Tibial artery (tissue), 4 donors: ENCODE data around the gene KDM4F.

Experiments used
- DNase-seq, 2 donors: peaks; one replicate each; pipeline ENCODE4 v3.0.0-alpha.2; 2019
- H3K27ac ChIP-seq, 2 donors: fragments of 200-600 bp; sonication (generic) in 1 of 2; 1 replicate in 1 of 2; 2 replicates in 1 of 2; pipeline ENCODE4 v1.5.1; 2018 to 2019; ENCODE audit warnings: mild to moderate bottlenecking in 1 of 2
- H3K27me3 ChIP-seq, 2 donors: fragments of 200-600 bp; sonication (generic) in 1 of 2; one replicate each; pipeline versions ENCODE4 v1.5.1 to v1.6.0; 2016 to 2019
- H3K36me3 ChIP-seq, 3 donors: fragments of 200-600 bp; sonication (generic) in 2 of 3; one replicate each; pipeline ENCODE4 v1.5.1; 2016 to 2019; ENCODE audit warnings: mild to moderate bottlenecking in 2 of 3
- H3K4me1 ChIP-seq, 4 donors: fragments of 200-600 bp; sonication (generic) in 2 of 4; 1 replicate in 3 of 4; 2 replicates in 1 of 4; pipeline ENCODE4 v1.5.1; 2016 to 2019
- H3K4me3 ChIP-seq, 2 donors: fragments of 200-600 bp; sonication (generic) in 1 of 2; 1 replicate in 1 of 2; 2 replicates in 1 of 2; pipeline ENCODE4 v1.5.1; 2018 to 2019; ENCODE audit warnings: mild to moderate bottlenecking in 2 of 2
- H3K9me3 ChIP-seq, 3 donors: fragments of 200-600 bp; sonication (generic) in 1 of 3; one replicate each; pipeline ENCODE4 v1.5.1; 2016 to 2019
- intact Hi-C: fragments of 100-400 bp; cut with DNase I; formaldehyde crosslinking; loops from one replicate; pipeline ENCODE4 v1.15.0; 2023; ENCODE audit warnings: low total_unique reads
- TF ChIP-seq, protein P1 (sequence below), 2 experiments: fragments of 200-600 bp in 1 of 2; fragments of 450-650 bp in 1 of 2; IDR thresholded peaks; one replicate each; pipeline ENCODE4 v1.5.1; 2017 to 2019; ENCODE audit warnings: antibody characterized with exemption in 2 of 2, mild to moderate bottlenecking in 1 of 2, moderate library complexity in 1 of 2

The KDM4F gene

DNA sequence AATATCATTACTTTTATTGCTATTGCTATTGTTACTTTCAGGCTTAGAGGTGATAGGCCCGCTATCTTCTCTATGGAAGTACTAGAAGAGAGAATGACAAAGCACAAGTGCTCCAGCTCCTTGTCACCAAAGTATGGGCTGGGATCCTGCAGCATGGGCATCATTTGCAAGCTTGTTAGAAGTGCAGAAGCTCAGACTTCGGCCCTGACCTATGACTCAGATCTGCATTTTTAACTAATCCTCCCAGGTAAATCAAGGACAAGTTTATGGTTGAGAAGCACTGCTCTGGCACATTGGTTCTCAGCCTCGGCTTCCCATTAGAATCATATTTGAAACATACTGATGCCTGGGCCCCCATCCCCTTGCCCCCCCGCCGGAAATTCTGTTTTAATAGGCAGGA, 31.8 kb downstream of the KDM4F start:
- no peak for DNase-seq
- peaks cover 7 to 72% (median 44%) of the 10 kb centered on the region in 4 donors for H3K4me1 ChIP-seq
- TF ChIP-seq, protein P1, sequence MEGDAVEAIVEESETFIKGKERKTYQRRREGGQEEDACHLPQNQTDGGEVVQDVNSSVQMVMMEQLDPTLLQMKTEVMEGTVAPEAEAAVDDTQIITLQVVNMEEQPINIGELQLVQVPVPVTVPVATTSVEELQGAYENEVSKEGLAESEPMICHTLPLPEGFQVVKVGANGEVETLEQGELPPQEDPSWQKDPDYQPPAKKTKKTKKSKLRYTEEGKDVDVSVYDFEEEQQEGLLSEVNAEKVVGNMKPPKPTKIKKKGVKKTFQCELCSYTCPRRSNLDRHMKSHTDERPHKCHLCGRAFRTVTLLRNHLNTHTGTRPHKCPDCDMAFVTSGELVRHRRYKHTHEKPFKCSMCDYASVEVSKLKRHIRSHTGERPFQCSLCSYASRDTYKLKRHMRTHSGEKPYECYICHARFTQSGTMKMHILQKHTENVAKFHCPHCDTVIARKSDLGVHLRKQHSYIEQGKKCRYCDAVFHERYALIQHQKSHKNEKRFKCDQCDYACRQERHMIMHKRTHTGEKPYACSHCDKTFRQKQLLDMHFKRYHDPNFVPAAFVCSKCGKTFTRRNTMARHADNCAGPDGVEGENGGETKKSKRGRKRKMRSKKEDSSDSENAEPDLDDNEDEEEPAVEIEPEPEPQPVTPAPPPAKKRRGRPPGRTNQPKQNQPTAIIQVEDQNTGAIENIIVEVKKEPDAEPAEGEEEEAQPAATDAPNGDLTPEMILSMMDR (IDR thresholded peaks at IDR 0.05) = no peak
- H3K9me3 ChIP-seq = no peaks in the 10 kb centered on the region
- peak overlapping the region; percentile 73 to 81 for H3K27ac ChIP-seq
- no peaks in the 10 kb centered on the region for H3K27me3 ChIP-seq
- H3K4me3 ChIP-seq = no peak overlapping the region
- intact Hi-C loops = no loop called here
- H3K36me3 ChIP-seq = no peaks in the 10 kb centered on the region

DNA sequence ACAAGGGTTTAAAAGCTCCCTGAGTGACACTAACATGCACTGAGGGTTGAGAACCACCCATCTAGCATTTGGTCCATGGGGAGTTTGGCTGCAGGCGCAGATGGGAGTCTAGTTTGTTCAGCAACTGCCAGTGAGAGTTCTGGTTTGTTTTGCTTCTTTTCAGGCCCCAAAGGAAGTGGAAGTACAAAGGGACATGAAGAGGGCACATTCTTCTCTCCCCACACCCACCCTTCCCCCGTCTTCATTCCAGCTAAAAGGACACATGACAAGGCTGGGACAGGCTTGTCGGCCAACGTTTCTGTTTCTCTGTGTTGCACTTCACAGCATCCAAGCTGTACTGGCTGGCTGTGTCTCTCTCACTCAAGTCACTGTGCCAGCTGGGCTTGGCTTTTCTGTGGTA, 32.2 kb downstream of the KDM4F start:
- Histone ChIP-seq H3K27me3 (no peaks in the 10 kb centered on the region), H3K27ac (peak overlapping the region; percentile 73 to 81), H3K36me3 (no peaks in the 10 kb centered on the region), H3K4me1 (peaks cover 7 to 69% (median 42%) of the 10 kb centered on the region in 4 donors), H3K4me3 (no peak overlapping the region), H3K9me3 (no peaks in the 10 kb centered on the region)
- DNase-seq = peak; percentile 86 to 96
- TF ChIP-seq, protein P1 (IDR thresholded peaks at IDR 0.05) = no peak
- intact Hi-C loops = no loop called here

- H3K9me3 ChIP-seq = no peaks in the 10 kb centered on the region
- peaks cover 7 to 58% (median 32%) of the 10 kb centered on the region in 4 donors for H3K4me1 ChIP-seq
- H3K36me3 ChIP-seq = no peaks in the 10 kb centered on the region
- no peaks in the 10 kb centered on the region for H3K27me3 ChIP-seq
- no peak overlapping the region for H3K4me3 ChIP-seq
- TF ChIP-seq, protein P1 (IDR thresholded peaks at IDR 0.05) = no peak
- DNase-seq = no peak
- H3K27ac ChIP-seq = peak overlapping the region; percentile 73 to 81
- intact Hi-C loops = no loop called here
These were observed 33.4 kb downstream of the KDM4F start for GRCh38 chr11:95082576-95083001.

DNA sequence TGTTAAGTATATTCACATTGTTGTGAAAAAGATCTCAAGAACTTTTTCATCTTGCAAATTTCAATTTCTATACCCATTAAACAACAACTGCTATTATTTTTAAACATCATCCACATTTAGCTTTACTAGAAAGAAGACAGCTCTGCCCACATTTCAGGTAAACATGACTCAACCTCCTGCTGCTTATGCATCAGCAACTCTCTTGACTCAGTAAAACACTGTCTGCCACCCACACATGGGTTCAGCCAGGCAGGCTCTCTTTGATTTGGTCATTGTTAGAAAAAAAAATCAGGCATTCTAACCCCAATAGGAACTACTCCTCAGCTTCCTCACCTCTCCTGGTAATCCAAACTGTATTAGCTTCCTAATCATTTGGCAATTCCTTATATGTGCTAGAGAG, 35.3 kb downstream of the KDM4F start:
- intact Hi-C loops = no loop called here
- H3K9me3 ChIP-seq = no peaks in the 10 kb centered on the region
- no peaks in the 10 kb centered on the region for H3K36me3 ChIP-seq
- no peak overlapping the region for H3K4me3 ChIP-seq
- peaks cover 7 to 49% (median 33%) of the 10 kb centered on the region in 4 donors for H3K4me1 ChIP-seq
- no peaks in the 10 kb centered on the region for H3K27me3 ChIP-seq
- peak overlapping the region; percentile 9 to 81 for H3K27ac ChIP-seq
- DNase-seq = no peak
- TF ChIP-seq, protein P1 (IDR thresholded peaks at IDR 0.05) = no peak

GRCh38 chr11:95085117-95085816, 36.0 kb downstream of the KDM4F start:
- no peak overlapping the region for H3K27ac ChIP-seq
- DNase-seq = no peak
- intact Hi-C loops = no loop called here
- H3K36me3 ChIP-seq = no peaks in the 10 kb centered on the region
- TF ChIP-seq, protein P1 (IDR thresholded peaks at IDR 0.05) = no peak
- no peaks in the 10 kb centered on the region for H3K27me3 ChIP-seq
- H3K4me1 ChIP-seq = peaks cover 7 to 41% (median 30%) of the 10 kb centered on the region in 4 donors
- H3K9me3 ChIP-seq = no peaks in the 10 kb centered on the region
- H3K4me3 ChIP-seq = no peak overlapping the region
